Measurements from ENCODE around the gene PLTP.
"Not testable (repeated sequence)": the region's sequence is repeated elsewhere in the genome, so short reads cannot be mapped to it uniquely, and the experiment has no call there.

PLTP gene

GRCh38 chr20:45920462-45921336 is 8.7 kb upstream of the PLTP start:
- no peak for DNase-seq (ENCODE audit: low spot score)

GRCh38 chr20:45919542-45920399 is 7.8 kb upstream of the PLTP start:
- DNase-seq (ENCODE audit: low spot score): no peak

GRCh38 chr20:45918779-45919537 is 7.0 kb upstream of the PLTP start:
- DNase-seq (ENCODE audit: low spot score): no peak

GRCh38 chr20:45918182-45918737 is 6.3 kb upstream of the PLTP start:
- no peak for DNase-seq (ENCODE audit: low spot score)

- no peak for DNase-seq (ENCODE audit: low spot score)
Observed at GRCh38 chr20:45917790-45918141, 5.8 kb upstream of the PLTP start.

- no peak for DNase-seq (ENCODE audit: low spot score)
Observed at GRCh38 chr20:45913116-45913515, 1.2 kb upstream of the PLTP start.

GRCh38 chr20:45912344-45912682 is 358 bp upstream of the PLTP start:
- no peak for DNase-seq (ENCODE audit: low spot score)

- peak; percentile 97 for DNase-seq (ENCODE audit: low spot score)
Observed at GRCh38 chr20:45910670-45911485, 1.1 kb downstream of the PLTP start.

GRCh38 chr20:45909817-45910669 is 1.9 kb downstream of the PLTP start:
- no peak for DNase-seq (ENCODE audit: low spot score)

- no peak for DNase-seq (ENCODE audit: low spot score)
Observed at GRCh38 chr20:45909336-45909808, 2.6 kb downstream of the PLTP start.

GRCh38 chr20:45908084-45908483 is 3.9 kb downstream of the PLTP start:
- no peak for DNase-seq (ENCODE audit: low spot score)

- no peak for DNase-seq (ENCODE audit: low spot score)
Observed at GRCh38 chr20:45907219-45907948, 4.6 kb downstream of the PLTP start.

- DNase-seq (ENCODE audit: low spot score): no peak
Observed at GRCh38 chr20:45905505-45906079, 6.4 kb downstream of the PLTP start.

- no peak for DNase-seq (ENCODE audit: low spot score)
Observed at GRCh38 chr20:45904583-45905504, 7.1 kb downstream of the PLTP start.

- no peak for DNase-seq (ENCODE audit: low spot score)
Observed at GRCh38 chr20:45902199-45902701, 9.7 kb downstream of the PLTP start.

- not testable (repeated sequence) for DNase-seq (ENCODE audit: low spot score)
Observed at GRCh38 chr20:45901332-45901731, 10.6 kb downstream of the PLTP start.

- no peak for DNase-seq (ENCODE audit: low spot score)
Observed at GRCh38 chr20:45899046-45899835, 12.7 kb downstream of the PLTP start.
